Natural killer cell treated with Interleukin-12 subunit alpha and Interleukin-12 subunit beta and Interleukin-15 and Interleukin-18, amount 100 ng/mL, for 72 hours (primary cell): Measurements from ENCODE around the gene FGF2. TPM values are rescaled to one million over a fixed set of nuclear protein-coding genes. Genes with fewer than 3 reads are reported as not detected.

Experiments
- ATAC-seq, 2 donors: fragments of 150-1000 bp; cut with Tn5 transposase in 1 of 2; sonication (Bioruptor Pico), chemical (Tn5 transposase) in 1 of 2; 2 replicates each; pipeline ENCODE4 v1.10.0; 2021
- DNase-seq: peaks from one replicate; pipeline ENCODE4 v3.0.0; 2022; ENCODE audit warnings: low spot score
- H3K27ac Mint-ChIP-seq, 2 donors: 1 replicate in 1 of 2; 2 replicates in 1 of 2; pipeline ENCODE4 v1.8.0; 2022; ENCODE audit warnings: mixed read lengths in 2 of 2, mild to moderate bottlenecking in 1 of 2, moderate library complexity in 1 of 2
- H3K27me3 Mint-ChIP-seq, 2 donors: 1 replicate in 1 of 2; 2 replicates in 1 of 2; pipeline ENCODE4 v1.8.0; 2022; ENCODE audit warnings: mixed read lengths in 2 of 2
- H3K36me3 Mint-ChIP-seq: one replicate; pipeline ENCODE4 v1.8.0; 2022; ENCODE audit warnings: mixed read lengths
- H3K4me1 Mint-ChIP-seq, 2 donors: 1 replicate in 1 of 2; 2 replicates in 1 of 2; pipeline ENCODE4 v1.8.0; 2022; ENCODE audit warnings: low read depth in 2 of 2, mixed read lengths in 2 of 2, mild to moderate bottlenecking in 1 of 2
- H3K4me3 Mint-ChIP-seq: one replicate; pipeline ENCODE4 v1.8.0; 2022; ENCODE audit warnings: mixed read lengths
- H3K9me3 Mint-ChIP-seq: 2 replicates; pipeline ENCODE4 v1.8.0; 2022; ENCODE audit warnings: mixed read lengths
- total RNA-seq, 2 donors: library from RNA; stranded (reverse); gene quantifications; one replicate each; pipeline ENCODE4 v1.2.3, GENCODE V29; 2022

Gene FGF2
- total RNA-seq, 2 donors from 2014 or later = 1.5 to 3.9 TPM

- DNase-seq (no peak), ATAC-seq (no peak)
- Mint-ChIP-seq H3K4me3 (no peak overlapping the region), H3K36me3 (peaks cover 10% of the 10 kb centered on the region), H3K4me1 (peaks cover 0 to 9% of the 10 kb centered on the region in 2 donors), H3K27me3 (peaks cover 32 to 53% of the 10 kb centered on the region in 2 donors), H3K27ac (no peak overlapping the region), H3K9me3 (peaks cover 5% of the 10 kb centered on the region)
Measured at GRCh38 chr4:122873146-122873545, 46.5 kb downstream of the FGF2 start.

DNA sequence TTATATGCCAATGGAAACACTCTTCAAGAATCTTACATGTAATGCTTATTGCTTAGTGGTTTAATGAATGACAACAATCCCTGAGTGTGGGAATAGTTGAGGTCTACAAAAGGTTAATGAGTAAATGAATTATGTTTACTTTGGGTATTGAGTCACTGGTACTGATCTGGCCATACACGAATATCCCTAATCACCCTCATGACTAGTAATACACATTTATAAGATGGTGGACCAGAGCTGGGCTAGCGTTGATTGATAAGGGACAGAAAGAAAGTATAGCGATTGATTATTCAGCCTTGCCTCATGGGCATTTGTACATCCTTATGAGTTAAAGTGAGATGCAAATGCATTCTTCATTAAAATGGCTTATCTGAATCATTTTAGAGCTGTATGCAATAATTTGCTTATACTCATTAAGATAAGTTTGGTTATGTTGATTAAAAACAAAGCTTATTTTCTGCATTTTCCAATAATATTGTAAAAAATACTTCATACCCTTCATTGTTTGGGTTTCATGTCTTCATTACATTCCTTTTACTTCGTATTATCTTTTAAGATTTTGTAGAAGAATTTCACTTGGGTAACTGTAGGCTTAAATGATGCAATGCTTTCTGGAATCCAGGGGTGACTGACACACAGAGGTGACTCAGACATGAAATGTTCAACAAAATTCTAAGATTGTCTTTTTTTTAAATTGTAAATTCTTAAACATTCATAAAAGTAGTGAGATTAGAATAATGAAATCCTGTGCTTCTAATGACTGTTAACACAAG lies 47.4 kb downstream of the FGF2 start:
- Mint-ChIP-seq H3K36me3 (peaks cover 10% of the 10 kb centered on the region), H3K9me3 (peaks cover 3% of the 10 kb centered on the region), H3K4me3 (no peak overlapping the region), H3K27me3 (peaks cover 39 to 61% of the 10 kb centered on the region in 2 donors), H3K4me1 (peaks cover 0 to 1% of the 10 kb centered on the region in 2 donors), H3K27ac (no peak overlapping the region)
- ATAC-seq (no peak), DNase-seq (no peak)

- no peak for ATAC-seq
- peaks cover 6% of the 10 kb centered on the region for H3K36me3 Mint-ChIP-seq
- no peak for DNase-seq
- H3K4me1 Mint-ChIP-seq = no peaks in the 10 kb centered on the region
- peaks cover 3% of the 10 kb centered on the region for H3K9me3 Mint-ChIP-seq
- H3K27ac Mint-ChIP-seq = no peak overlapping the region
- no peak overlapping the region for H3K4me3 Mint-ChIP-seq
- H3K27me3 Mint-ChIP-seq = peaks cover 33 to 44% of the 10 kb centered on the region in 2 donors
Measured at GRCh38 chr4:122875949-122876348, 49.3 kb downstream of the FGF2 start.

- H3K9me3 Mint-ChIP-seq = peaks cover 2% of the 10 kb centered on the region
- H3K27ac Mint-ChIP-seq = no peak overlapping the region
- H3K4me1 Mint-ChIP-seq = no peaks in the 10 kb centered on the region
- H3K4me3 Mint-ChIP-seq = no peak overlapping the region
- DNase-seq (no peak), ATAC-seq (no peak)
- H3K36me3 Mint-ChIP-seq = peaks cover 10% of the 10 kb centered on the region
- H3K27me3 Mint-ChIP-seq = peaks cover 30 to 43% of the 10 kb centered on the region in 2 donors
Measured at GRCh38 chr4:122876456-122876855, 49.8 kb downstream of the FGF2 start.

DNA sequence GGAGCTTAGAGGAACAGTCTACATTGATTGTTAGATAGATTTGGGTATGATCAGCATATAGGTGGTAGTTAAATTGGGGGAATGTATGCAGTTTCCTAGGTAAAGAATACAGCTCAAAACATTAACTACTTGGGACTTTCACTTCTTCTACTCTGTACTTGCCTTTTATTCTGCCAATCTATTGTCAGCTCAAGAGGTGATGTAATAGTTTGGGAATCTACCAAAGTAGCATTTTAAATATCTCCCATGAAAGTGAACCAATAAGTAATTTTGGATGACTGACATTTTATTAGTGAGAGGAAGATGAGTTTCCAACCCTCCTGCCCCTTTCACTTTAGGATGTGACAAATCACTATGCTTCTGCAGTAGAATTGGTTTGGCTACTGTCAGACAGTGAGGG lies 52.4 kb downstream of the FGF2 start:
- peaks cover 21 to 29% of the 10 kb centered on the region in 2 donors for H3K27me3 Mint-ChIP-seq
- H3K27ac Mint-ChIP-seq = no peak overlapping the region
- peaks cover 14% of the 10 kb centered on the region for H3K36me3 Mint-ChIP-seq

GRCh38 chr4:122882857-122883735 lies 56.5 kb downstream of the FGF2 start:
- no peak for DNase-seq
- Mint-ChIP-seq H3K4me1 (no peaks in the 10 kb centered on the region), H3K36me3 (peaks cover 14% of the 10 kb centered on the region), H3K9me3 (peaks cover 2% of the 10 kb centered on the region), H3K27ac (no peak overlapping the region), H3K4me3 (no peak overlapping the region), H3K27me3 (peaks cover 15 to 18% of the 10 kb centered on the region in 2 donors)
- no peak for ATAC-seq

More for the DNA sequence above, 52.4 kb downstream of the FGF2 start:
- ATAC-seq (no peak), DNase-seq (no peak)
- Mint-ChIP-seq H3K4me1 (no peaks in the 10 kb centered on the region), H3K9me3 (peaks cover 2% of the 10 kb centered on the region), H3K4me3 (no peak overlapping the region)

- H3K27ac Mint-ChIP-seq = no peak overlapping the region
Measured at GRCh38 chr4:122884499-122884898, 57.9 kb downstream of the FGF2 start.

DNA sequence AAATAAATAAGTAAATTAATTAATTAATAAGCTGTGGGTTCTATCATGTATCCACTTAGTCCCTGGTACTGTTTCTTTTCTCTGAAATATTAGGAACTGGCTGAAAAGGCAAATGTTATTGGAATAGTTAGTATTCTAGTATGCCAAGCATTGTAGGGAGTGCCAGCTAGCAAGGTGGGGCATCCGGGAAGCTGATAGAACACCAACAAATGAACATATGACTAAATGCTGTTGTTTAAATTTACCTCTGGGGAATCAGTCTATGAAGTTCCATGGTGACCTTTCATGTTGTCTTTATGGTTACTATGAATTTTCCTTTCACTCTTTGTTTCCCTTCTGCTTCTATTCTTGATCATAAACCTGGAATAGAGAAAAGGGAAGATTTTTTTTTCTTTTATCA lies 63.1 kb downstream of the FGF2 start:
- Mint-ChIP-seq H3K27ac (no peak overlapping the region), H3K4me3 (no peak overlapping the region), H3K36me3 (no peaks in the 10 kb centered on the region), H3K27me3 (no peaks in the 10 kb centered on the region), H3K4me1 (peaks cover 0 to 2% of the 10 kb centered on the region in 2 donors), H3K9me3 (no peaks in the 10 kb centered on the region)
- DNase-seq (no peak), ATAC-seq (no peak)

More at GRCh38 chr4:122884499-122884898, 57.9 kb downstream of the FGF2 start:
- Mint-ChIP-seq H3K36me3 (peaks cover 10% of the 10 kb centered on the region), H3K9me3 (peaks cover under 1% of the 10 kb centered on the region), H3K4me3 (no peak overlapping the region), H3K27me3 (peaks cover 6 to 10% of the 10 kb centered on the region in 2 donors), H3K4me1 (no peaks in the 10 kb centered on the region)
- ATAC-seq = no peak
- no peak for DNase-seq

DNA sequence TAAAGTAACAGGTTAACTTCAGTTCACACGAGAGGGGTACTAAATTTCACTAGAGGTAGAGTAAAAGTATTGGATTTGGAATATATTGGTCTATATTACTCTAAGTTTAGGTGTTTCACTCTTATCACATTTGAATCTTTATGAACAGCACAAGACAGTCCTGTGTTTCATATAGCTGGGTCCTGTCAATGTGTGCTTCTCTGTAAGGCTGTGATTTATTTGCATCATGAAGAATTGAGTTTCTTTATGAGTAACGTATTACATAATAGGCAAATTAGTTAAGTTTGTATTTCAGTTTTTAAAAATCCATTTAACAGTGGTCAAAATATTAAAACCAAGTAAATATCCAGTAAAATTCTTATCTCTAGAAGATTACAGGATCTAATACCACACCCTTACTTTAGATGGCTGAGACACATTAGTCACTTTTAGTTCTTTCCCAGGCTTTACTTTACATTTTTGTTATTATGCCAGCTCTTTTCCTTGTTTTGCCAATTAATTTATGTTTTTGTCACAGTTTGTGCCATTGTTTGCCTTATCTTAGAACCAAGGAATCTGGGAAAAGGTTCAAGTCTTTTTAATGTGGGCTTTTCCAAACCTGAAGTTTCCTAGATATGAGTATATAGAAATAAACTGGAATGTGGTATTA lies 63.6 kb downstream of the FGF2 start:
- no peak for DNase-seq
- no peaks in the 10 kb centered on the region for H3K9me3 Mint-ChIP-seq
- no peaks in the 10 kb centered on the region for H3K36me3 Mint-ChIP-seq

GRCh38 chr4:122894827-122895226 lies 68.2 kb downstream of the FGF2 start:
- H3K36me3 Mint-ChIP-seq = no peaks in the 10 kb centered on the region
- no peak overlapping the region for H3K27ac Mint-ChIP-seq

More for the DNA sequence above, 63.6 kb downstream of the FGF2 start:
- no peak overlapping the region for H3K27ac Mint-ChIP-seq
- H3K4me3 Mint-ChIP-seq = no peak overlapping the region
- ATAC-seq = no peak
- peaks cover 0 to 2% of the 10 kb centered on the region in 2 donors for H3K4me1 Mint-ChIP-seq
- H3K27me3 Mint-ChIP-seq = no peaks in the 10 kb centered on the region

DNA sequence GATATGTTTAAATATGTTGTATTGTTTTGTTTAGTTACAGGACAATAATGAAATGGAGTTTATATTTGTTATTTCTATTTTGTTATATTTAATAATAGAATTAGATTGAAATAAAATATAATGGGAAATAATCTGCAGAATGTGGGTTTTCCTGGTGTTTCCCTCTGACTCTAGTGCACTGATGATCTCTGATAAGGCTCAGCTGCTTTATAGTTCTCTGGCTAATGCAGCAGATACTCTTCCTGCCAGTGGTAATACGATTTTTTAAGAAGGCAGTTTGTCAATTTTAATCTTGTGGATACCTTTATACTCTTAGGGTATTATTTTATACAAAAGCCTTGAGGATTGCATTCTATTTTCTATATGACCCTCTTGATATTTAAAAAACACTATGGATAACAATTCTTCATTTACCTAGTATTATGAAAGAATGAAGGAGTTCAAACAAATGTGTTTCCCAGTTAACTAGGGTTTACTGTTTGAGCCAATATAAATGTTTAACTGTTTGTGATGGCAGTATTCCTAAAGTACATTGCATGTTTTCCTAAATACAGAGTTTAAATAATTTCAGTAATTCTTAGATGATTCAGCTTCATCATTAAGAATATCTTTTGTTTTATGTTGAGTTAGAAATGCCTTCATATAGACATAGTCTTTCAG lies 68.8 kb downstream of the FGF2 start:
- Mint-ChIP-seq H3K9me3 (no peaks in the 10 kb centered on the region), H3K27ac (no peak overlapping the region), H3K4me1 (peaks cover 8 to 14% of the 10 kb centered on the region in 2 donors), H3K36me3 (peaks cover 2% of the 10 kb centered on the region), H3K4me3 (no peak overlapping the region), H3K27me3 (no peaks in the 10 kb centered on the region)
- no peak for ATAC-seq
- no peak for DNase-seq

More at GRCh38 chr4:122894827-122895226, 68.2 kb downstream of the FGF2 start:
- peaks cover 6 to 10% of the 10 kb centered on the region in 2 donors for H3K4me1 Mint-ChIP-seq
- H3K4me3 Mint-ChIP-seq = no peak overlapping the region
- no peaks in the 10 kb centered on the region for H3K9me3 Mint-ChIP-seq
- DNase-seq (no peak), ATAC-seq (no peak)
- H3K27me3 Mint-ChIP-seq = no peaks in the 10 kb centered on the region

DNA sequence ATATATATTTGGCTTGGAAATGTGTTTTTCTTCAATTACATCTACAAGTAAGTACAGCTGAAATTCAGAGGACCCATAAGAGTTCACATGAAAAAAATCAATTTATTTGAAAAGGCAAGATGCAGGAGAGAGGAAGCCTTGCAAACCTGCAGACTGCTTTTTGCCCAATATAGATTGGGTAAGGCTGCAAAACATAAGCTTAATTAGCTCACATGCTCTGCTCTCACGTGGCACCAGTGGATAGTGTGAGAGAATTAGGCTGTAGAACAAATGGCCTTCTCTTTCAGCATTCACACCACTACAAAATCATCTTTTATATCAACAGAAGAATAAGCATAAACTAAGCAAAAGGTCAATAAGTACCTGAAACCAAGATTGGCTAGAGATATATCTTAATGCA lies 69.6 kb downstream of the FGF2 start:
- no peak for ATAC-seq
- H3K27me3 Mint-ChIP-seq = no peaks in the 10 kb centered on the region
- DNase-seq = no peak
- H3K4me3 Mint-ChIP-seq = no peak overlapping the region
- H3K27ac Mint-ChIP-seq = no peak overlapping the region
- H3K4me1 Mint-ChIP-seq = peaks cover 10 to 16% of the 10 kb centered on the region in 2 donors
- no peaks in the 10 kb centered on the region for H3K9me3 Mint-ChIP-seq
- peaks cover 4% of the 10 kb centered on the region for H3K36me3 Mint-ChIP-seq
